Neural cell (in vitro differentiated cells): ENCODE results near the gene IGF2BP2. TPM values are rescaled to one million over a fixed set of nuclear protein-coding genes. Genes with fewer than 3 reads are reported as not detected.
"Not testable (repeated sequence)": the region's sequence is repeated elsewhere in the genome, so short reads cannot be mapped to it uniquely, and the experiment has no call there.

Experiments used
- H2AFZ ChIP-seq: fragments of 200-600, 300-800 bp; sonication (generic), shearing (Covaris generic); 2 replicates; pipeline ENCODE4 v1.6.0; 2014; ENCODE audit warnings: low read depth, mild to moderate bottlenecking, antibody characterized with exemption, low read length, moderate library complexity
- H3F3A ChIP-seq: fragments of 200-600 bp; shearing (Covaris generic); 2 replicates; pipeline ENCODE4 v1.6.1; 2016; ENCODE audit warnings: mild to moderate bottlenecking, moderate library complexity, mixed read lengths, antibody characterized with exemption, low read length; ENCODE audit not compliant: insufficient read depth, poor library complexity, severe bottlenecking
- H3K27ac ChIP-seq: fragments of 200-600, 300-800 bp; sonication (generic), shearing (Covaris generic); 2 replicates; pipeline ENCODE4 v1.5.1; 2014; ENCODE audit warnings: mild to moderate bottlenecking, low read length, moderate library complexity
- H3K27me3 ChIP-seq: fragments of 300-800, 200-600 bp; sonication (generic), shearing (Covaris generic); 2 replicates; pipeline ENCODE4 v1.6.0; 2014; ENCODE audit warnings: mild to moderate bottlenecking, low read depth, low read length, moderate library complexity; ENCODE audit not compliant: insufficient read depth
- H3K36me3 ChIP-seq: fragments of 300-800, 200-600 bp; sonication (generic), shearing (Covaris generic); 2 replicates; pipeline ENCODE4 v1.5.1; 2014; ENCODE audit warnings: mild to moderate bottlenecking, antibody characterized with exemption, low read length, moderate library complexity; ENCODE audit not compliant: insufficient read depth
- H3K4me2 ChIP-seq: fragments of 300-800, 200-600 bp; sonication (generic), shearing (Covaris generic); 2 replicates; pipeline ENCODE4 v1.6.0; 2014; ENCODE audit warnings: mild to moderate bottlenecking, low read length
- H3K4me3 ChIP-seq: fragments of 300-800, 200-600 bp; sonication (generic), shearing (Covaris generic); 2 replicates; pipeline ENCODE4 v1.5.1; 2014; ENCODE audit warnings: mild to moderate bottlenecking, low read length, moderate library complexity
- H3K79me2 ChIP-seq: fragments of 200-600 bp; shearing (Covaris generic); replicated peaks from 2 replicates; pipeline ENCODE4 v1.6.0; 2014; ENCODE audit warnings: mild to moderate bottlenecking, low read length, moderate library complexity; ENCODE audit not compliant: insufficient read depth
- H3K9ac ChIP-seq: fragments of 300-800, 200-600 bp; sonication (generic), shearing (Covaris generic); 2 replicates; pipeline ENCODE4 v1.6.1; 2016; ENCODE audit warnings: mild to moderate bottlenecking, low read length, mixed read lengths
- H3K9me2 ChIP-seq: fragments of 200-600 bp; shearing (Covaris generic); 2 replicates; pipeline ENCODE4 v1.6.1; 2016; ENCODE audit warnings: mild to moderate bottlenecking, low read length, mixed read lengths; ENCODE audit not compliant: insufficient read depth
- H3K9me3 ChIP-seq: fragments of 200-600, 300-800 bp; sonication (generic), shearing (Covaris generic); 2 replicates; pipeline ENCODE4 v1.6.1; 2016; ENCODE audit warnings: mild to moderate bottlenecking, mixed run types, low read length, moderate library complexity, mixed read lengths
- H4K20me1 ChIP-seq: fragments of 200-600 bp; shearing (Covaris generic); 2 replicates; pipeline ENCODE4 v1.6.1; 2016; ENCODE audit warnings: mild to moderate bottlenecking, mixed run types; ENCODE audit not compliant: insufficient read depth
- CTCF ChIP-seq: fragments of 450-650 bp; IDR thresholded peaks from 2 replicates; pipeline ENCODE4 v1.5.1; 2014; ENCODE audit warnings: antibody characterized with exemption, mild to moderate bottlenecking, moderate library complexity; ENCODE audit not compliant: poor library complexity, severe bottlenecking
- EP300 ChIP-seq: fragments of 450-650 bp; conservative IDR thresholded peaks from 2 replicates; pipeline ENCODE4 v1.6.1; 2014; ENCODE audit warnings: antibody characterized with exemption, mild to moderate bottlenecking, moderate library complexity; ENCODE audit not compliant: poor library complexity, severe bottlenecking
- EZH2 ChIP-seq: fragments of 200-600, 300-800 bp; shearing (Covaris generic), sonication (generic); IDR thresholded peaks from 2 replicates; pipeline ENCODE4 v1.6.1; 2014; ENCODE audit warnings: antibody characterized with exemption, low read length, borderline replicate concordance, mild to moderate bottlenecking; ENCODE audit not compliant: insufficient read depth, poor library complexity, severe bottlenecking
- MXI1 ChIP-seq: fragments of 450-650 bp; conservative IDR thresholded peaks from 2 replicates; pipeline ENCODE4 v1.6.1; 2014; ENCODE audit warnings: antibody characterized with exemption, mild to moderate bottlenecking; ENCODE audit not compliant: poor library complexity, severe bottlenecking
- POLR2AphosphoS5 ChIP-seq: IDR thresholded peaks from 2 replicates; pipeline ENCODE4 v1.6.1; 2012
- RAD21 ChIP-seq: fragments of 450-650 bp; conservative IDR thresholded peaks from 2 replicates; pipeline ENCODE4 v1.6.1; 2014; ENCODE audit warnings: antibody characterized with exemption, mild to moderate bottlenecking, moderate library complexity
- REST ChIP-seq: IDR thresholded peaks from 2 replicates; pipeline ENCODE4 v1.6.1; 2012; ENCODE audit warnings: borderline replicate concordance
- SMC3 ChIP-seq: fragments of 450-650 bp; conservative IDR thresholded peaks from 2 replicates; pipeline ENCODE4 v1.6.1; 2014; ENCODE audit warnings: antibody characterized with exemption, mild to moderate bottlenecking, moderate library complexity; ENCODE audit not compliant: poor library complexity
- TAF1 ChIP-seq: IDR thresholded peaks from 2 replicates; pipeline ENCODE4 v1.6.1; 2012; ENCODE audit warnings: low read depth
- polyA plus RNA-seq: library from polyadenylated mRNA; depleted of rRNA; stranded (reverse); fragments of >200 nt; gene quantifications from 2 replicates; pipeline ENCODE4 v1.2.3, GENCODE V29; 2014

IGF2BP2 gene
- polyA plus RNA-seq, 1 donor from 2014 or later = 46.6 TPM

DNA sequence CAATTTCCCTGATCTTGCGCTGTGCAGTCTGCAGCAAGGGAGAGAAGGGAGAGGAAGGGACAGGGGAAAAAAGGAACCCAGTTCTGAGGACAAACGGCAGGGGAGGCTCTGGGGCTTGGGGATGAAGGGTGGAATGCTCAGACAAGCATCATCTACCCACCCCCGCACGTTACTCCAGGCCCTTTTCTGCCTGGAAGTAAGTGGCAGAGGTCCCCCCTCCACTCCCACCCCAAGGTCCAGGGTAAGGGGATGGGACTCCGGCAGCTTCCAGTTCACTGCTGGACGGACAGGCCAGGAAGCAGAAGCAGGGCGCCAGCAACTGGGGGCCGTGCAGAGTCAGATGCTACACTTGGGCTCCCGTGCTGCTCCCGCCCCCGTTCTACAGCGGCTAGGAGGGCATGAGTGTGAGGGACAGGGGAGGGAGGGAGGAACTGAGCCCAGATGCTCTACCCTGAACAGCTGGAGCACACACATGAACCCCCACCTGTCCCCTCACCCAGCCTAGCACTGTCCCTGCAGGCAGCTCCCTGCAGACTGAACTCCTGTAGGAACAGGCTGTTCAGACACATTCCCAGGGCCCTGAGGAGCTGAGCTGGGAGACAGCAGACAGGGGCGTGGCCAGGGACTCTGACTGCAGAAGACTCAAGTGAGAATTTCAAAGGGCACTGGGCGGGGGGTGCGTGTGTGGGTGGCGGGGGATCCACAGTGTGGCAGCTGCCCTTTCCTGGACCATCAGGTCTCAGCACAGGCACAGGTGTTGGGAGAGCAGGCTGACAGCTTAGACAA lies 179.1 kb downstream of the IGF2BP2 start:
- TF ChIP-seq MXI1 (no peak), RAD21 (no peak), SMC3 (no peak), POLR2AphosphoS5 (no peak), EZH2 (no peak), CTCF (no peak), TAF1 (no peak), REST (no peak), EP300 (no peak)
- Histone ChIP-seq H2AFZ (no peak overlapping the region), H3K79me2 (no peaks in the 10 kb centered on the region), H3K4me3 (no peak overlapping the region), H3K4me2 (no peak overlapping the region), H3F3A (no peaks in the 10 kb centered on the region), H3K9ac (no peak overlapping the region), H4K20me1 (no peaks in the 10 kb centered on the region), H3K36me3 (peaks cover 7% of the 10 kb centered on the region), H3K9me3 (no peaks in the 10 kb centered on the region), H3K27me3 (no peaks in the 10 kb centered on the region), H3K27ac (no peak overlapping the region), H3K9me2 (no peaks in the 10 kb centered on the region)

GRCh38 chr3:185645191-185645590 lies 179.7 kb downstream of the IGF2BP2 start:
- H3K9me3 ChIP-seq, H3K9me2 ChIP-seq, H2AFZ ChIP-seq, H3K27me3 ChIP-seq, H3K36me3 ChIP-seq, H3K4me2 ChIP-seq, H3K9ac ChIP-seq, H3K4me3 ChIP-seq, H3K79me2 ChIP-seq, H3K27ac ChIP-seq, H3F3A ChIP-seq, H4K20me1 ChIP-seq: not testable (repeated sequence)

GRCh38 chr3:185640308-185640707 lies 184.5 kb downstream of the IGF2BP2 start:
- H3K9me3 ChIP-seq = no peaks in the 10 kb centered on the region
- no peak overlapping the region for H3K9ac ChIP-seq
- no peaks in the 10 kb centered on the region for H3K27me3 ChIP-seq
- peaks cover 5% of the 10 kb centered on the region for H3K36me3 ChIP-seq
- H3K4me3 ChIP-seq = no peak overlapping the region
- H3K27ac ChIP-seq = no peak overlapping the region
- no peaks in the 10 kb centered on the region for H3K79me2 ChIP-seq
- TF ChIP-seq REST (no peak), EZH2 (no peak), RAD21 (no peak), SMC3 (no peak), MXI1 (no peak), POLR2AphosphoS5 (no peak)
- H3K4me2 ChIP-seq = no peak overlapping the region
- H3F3A ChIP-seq = no peaks in the 10 kb centered on the region
- no peaks in the 10 kb centered on the region for H4K20me1 ChIP-seq
- H2AFZ ChIP-seq = no peak overlapping the region
- no peaks in the 10 kb centered on the region for H3K9me2 ChIP-seq
